Prostate gland (tissue), 2 donors: ENCODE data around the gene HDAC1. TPM values are rescaled to one million over a fixed set of nuclear protein-coding genes. Genes with fewer than 3 reads are reported as not detected.

Source experiments
- DNase-seq: peaks from one replicate; pipeline ENCODE4 v3.0.0-alpha.2; 2019; ENCODE audit warnings: low spot score
- H3K27ac ChIP-seq, 2 donors: fragments of 200-600 bp; sonication (generic); 2 replicates each; pipeline ENCODE4 v1.5.1; 2017 to 2019
- H3K27me3 ChIP-seq: fragments of 200-600 bp; sonication (generic); replicated peaks from 2 replicates; pipeline ENCODE4 v1.5.1; 2019; ENCODE audit not compliant: insufficient read depth
- H3K36me3 ChIP-seq, 2 donors: fragments of 200-600 bp; sonication (generic); 1 replicate in 1 of 2; 2 replicates in 1 of 2; pipeline versions ENCODE4 v1.5.1 to v1.8.1; 2017 to 2019
- H3K4me1 ChIP-seq: fragments of 200-600 bp; sonication (generic); replicated peaks from 2 replicates; pipeline ENCODE4 v1.5.1; 2019
- H3K4me3 ChIP-seq, 2 donors: fragments of 200-600 bp; sonication (generic); 2 replicates each; pipeline ENCODE4 v1.5.1; 2017 to 2019
- H3K9me3 ChIP-seq: fragments of 200-600 bp; sonication (generic); 2 replicates; pipeline ENCODE4 v1.5.1; 2017
- CTCF ChIP-seq, 4 experiments: fragments of 200-600 bp in 2 of 4; fragments of 450-650 bp in 2 of 4; sonication (generic) in 2 of 4; IDR thresholded peaks; 1 replicate in 3 of 4; 2 replicates in 1 of 4; pipeline ENCODE4 v1.5.1; 2016 to 2019; ENCODE audit warnings: antibody characterized with exemption in 4 of 4, mild to moderate bottlenecking in 2 of 4, moderate library complexity in 2 of 4
- POLR2A ChIP-seq: fragments of 450-650 bp; IDR thresholded peaks from one replicate; pipeline ENCODE4 v1.6.1; 2016; ENCODE audit warnings: antibody characterized with exemption, mild to moderate bottlenecking
- POLR2AphosphoS5 ChIP-seq: sonication (generic); formaldehyde crosslinking; IDR thresholded peaks from one replicate; pipeline ENCODE4 v1.6.1; 2017; ENCODE audit warnings: antibody characterized with exemption
- WGBS: methylation state at CpG from one replicate; pipeline ENCODE4 v1.1.5; 2018; 5-methylcytosine and 5-hydroxymethylcytosine counted together
- intact Hi-C: fragments of 100-400 bp; cut with DNase I; formaldehyde crosslinking; loops from one replicate; pipeline ENCODE4 v1.14.2; 2022
- total RNA-seq, 2 donors: library from RNA; depleted of rRNA; stranded (reverse); fragments of >200 nt; gene quantifications; one replicate each; pipeline ENCODE4 v1.1.0, GENCODE V29; 2016

Gene HDAC1
- total RNA-seq, 2 donors from 2014 or later = 85.8 to 98.0 TPM

- DNase-seq = no peak
- Histone ChIP-seq H3K4me1 (peaks cover 5% of the 10 kb centered on the region), H3K4me3 (no peak overlapping the region), H3K9me3 (no peaks in the 10 kb centered on the region), H3K36me3 (peaks cover 0 to 21% of the 10 kb centered on the region in 2 donors), H3K27me3 (no peaks in the 10 kb centered on the region), H3K27ac (no peak overlapping the region)
- intact Hi-C loops = no loop called here
- 99% methylated on average over 3 of the region's 3 CpGs for WGBS
- TF ChIP-seq POLR2A (no peak), POLR2AphosphoS5 (no peak), CTCF (IDR thresholded peaks at IDR 0.05) (no peak)
Measured at GRCh38 chr1:32303358-32303757, 11.5 kb downstream of the HDAC1 start.

GRCh38 chr1:32303997-32304622, 12.2 kb downstream of the HDAC1 start:
- no peak for TF ChIP-seq CTCF (IDR thresholded peaks at IDR 0.05)
- TF ChIP-seq POLR2A = no peak
- TF ChIP-seq POLR2AphosphoS5 = no peak
- Histone ChIP-seq H3K27ac (no peak overlapping the region), H3K9me3 (no peaks in the 10 kb centered on the region), H3K27me3 (no peaks in the 10 kb centered on the region), H3K4me1 (peaks cover 5% of the 10 kb centered on the region), H3K36me3 (peaks cover 0 to 21% of the 10 kb centered on the region in 2 donors), H3K4me3 (no peak overlapping the region)
- no peak for DNase-seq
- WGBS = 93% methylated on average over 3 of the region's 3 CpGs
- intact Hi-C loops = no loop called here

- intact Hi-C loops = no loop called here
- peaks cover 4% of the 10 kb centered on the region for H3K4me1 ChIP-seq
- H3K9me3 ChIP-seq = no peaks in the 10 kb centered on the region
- no peaks in the 10 kb centered on the region for H3K27me3 ChIP-seq
- peaks cover 0 to 21% of the 10 kb centered on the region in 2 donors for H3K36me3 ChIP-seq
- H3K4me3 ChIP-seq = no peak overlapping the region
- no peak for TF ChIP-seq POLR2AphosphoS5
- no peak for TF ChIP-seq CTCF (IDR thresholded peaks at IDR 0.05)
- no peak for TF ChIP-seq POLR2A
- 100% methylated on average over 2 of the region's 2 CpGs for WGBS
- no peak for DNase-seq
- no peak overlapping the region for H3K27ac ChIP-seq
Measured at GRCh38 chr1:32305310-32305709, 13.4 kb downstream of the HDAC1 start.

- no peak overlapping the region for H3K27ac ChIP-seq
- no peaks in the 10 kb centered on the region for H3K4me1 ChIP-seq
- H3K27me3 ChIP-seq = no peaks in the 10 kb centered on the region
- no peak for DNase-seq
- no peak overlapping the region for H3K4me3 ChIP-seq
- no peaks in the 10 kb centered on the region for H3K9me3 ChIP-seq
- no peak for TF ChIP-seq POLR2AphosphoS5
- TF ChIP-seq POLR2A = no peak
- no peak for TF ChIP-seq CTCF (IDR thresholded peaks at IDR 0.05)
- peaks cover 0 to 21% of the 10 kb centered on the region in 2 donors for H3K36me3 ChIP-seq
- 66% methylated on average over 2 of the region's 2 CpGs for WGBS
- intact Hi-C loops = no loop called here
Measured at GRCh38 chr1:32307324-32307723, 15.4 kb downstream of the HDAC1 start.

- Histone ChIP-seq H3K9me3 (no peaks in the 10 kb centered on the region), H3K27ac (peak overlapping the region in 1 of 2 donors; percentile 4), H3K4me1 (no peaks in the 10 kb centered on the region), H3K36me3 (no peaks in the 10 kb centered on the region), H3K4me3 (no peak overlapping the region), H3K27me3 (no peaks in the 10 kb centered on the region)
- TF ChIP-seq POLR2AphosphoS5 (no peak), POLR2A (no peak)
- DNase-seq = no peak
- 50% methylated on average over 1 of the region's 1 CpG for WGBS
- intact Hi-C loops = no loop called here
Measured at GRCh38 chr1:32309960-32310359, 18.1 kb downstream of the HDAC1 start.
